Activated CD8-positive, alpha-beta memory T cell treated with anti-CD3 and anti-CD28 coated beads for 36 hours (primary cell): ENCODE results near the gene LAMTOR4. TPM values are rescaled to one million over a fixed set of nuclear protein-coding genes. Genes with fewer than 3 reads are reported as not detected.

Experiments used
- CTCF ChIA-PET: fragments of 350-600 bp; sonication (Branson Sonifier 250); formaldehyde crosslinking; loops from one replicate; lab custom pipeline; 2021; ENCODE audit warnings: antibody characterized with exemption; lab: Charles Lee
- POLR2A ChIA-PET: fragments of 350-600 bp; sonication (Branson Sonifier 250); formaldehyde crosslinking; loops from one replicate; lab custom pipeline; 2021; ENCODE audit warnings: antibody characterized with exemption; lab: Charles Lee
- total RNA-seq, 2 experiments: library from RNA; stranded (reverse); gene quantifications; one replicate each; pipeline ENCODE4 v1.2.3, GENCODE V29; 2021

The LAMTOR4 gene
- 100 to 1,000 TPM; 117 to 120 TPM for total RNA-seq

- POLR2A ChIA-PET = interaction anchor here (0.6 to 1.2 kb wide), 9 partner anchors 8 to 755 kb away, joined by 3 to 6 read pairs (median 3); partner anchors contain the start of gene MBLAC1
- CTCF ChIA-PET = interaction anchor here (0.5 to 1.2 kb wide), 5 partner anchors 15 to 159 kb away, joined by 3 to 5 read pairs (median 5); no protein-coding TSS in a partner anchor
Observed at GRCh38 chr7:100148559-100149328, at the start of gene LAMTOR4. TSS of gene LAMTOR4 (plus strand) at chr7:100148918. CDS start at chr7:100148973, 55 bp downstream.

- ChIA-PET CTCF (interaction anchor here (0.9 to 1.3 kb wide), 4 partner anchors 13 to 182 kb away, joined by 3 to 5 read pairs (median 4); partner anchors contain the start of gene LAMTOR4), POLR2A (interaction anchor here (3.3 kb wide), 1 partner anchor 9 kb away, joined by 45 read pairs; the partner anchor contains the start of gene COPS6)
Observed at GRCh38 chr7:100099452-100099851, 49.3 kb upstream of the LAMTOR4 start.

- ChIA-PET CTCF (interaction anchor here (0.9 to 2.7 kb wide), 5 partner anchors 18 to 51 kb away, joined by 3 to 11 read pairs (median 5); partner anchors contain the start of genes LAMTOR4 and ZSCAN21), POLR2A (interaction anchor here (0.6 to 3.3 kb wide), 9 partner anchors 10 to 296 kb away, joined by 3 to 45 read pairs (median 9); partner anchors contain the start of genes COPS6 and MBLAC1)
Observed at GRCh38 chr7:100100420-100101015, 48.2 kb upstream of the LAMTOR4 start.

GRCh38 chr7:100101016-100101862 lies 47.5 kb upstream of the LAMTOR4 start, which contains the start of the genes AP4M1 and MCM7:
TSS of gene AP4M1 (plus strand) at chr7:100101643. CDS start at chr7:100101715, 72 bp downstream.
TSS of gene MCM7 (minus strand) at chr7:100101397. CDS start at chr7:100101294, 103 bp downstream.
- POLR2A ChIA-PET = interaction anchor here (0.6 to 3.3 kb wide), 8 partner anchors 10 to 295 kb away, joined by 3 to 45 read pairs (median 6); partner anchors contain the start of genes COPS6 and MBLAC1
- CTCF ChIA-PET = interaction anchor here (0.9 to 2.7 kb wide), 8 partner anchors 11 to 88 kb away, joined by 3 to 11 read pairs (median 4); no protein-coding TSS in a partner anchor

- CTCF ChIA-PET = interaction anchor here (1.1 to 1.4 kb wide), 3 partner anchors 20 to 28 kb away, joined by 3 to 6 read pairs (median 4); partner anchors contain the start of gene MBLAC1
- POLR2A ChIA-PET = interaction anchor here (1.0 to 3.0 kb wide), 2 partner anchors 23 to 52 kb away, joined by 3 to 14 read pairs; partner anchors contain the start of gene MBLAC1
Observed at GRCh38 chr7:100102950-100103840, 45.5 kb upstream of the LAMTOR4 start.

- ChIA-PET CTCF (no interaction called here), POLR2A (no interaction called here)
Observed at GRCh38 chr7:100105534-100105933, 43.2 kb upstream of the LAMTOR4 start.

GRCh38 chr7:100106633-100107032 lies 42.1 kb upstream of the LAMTOR4 start:
- CTCF ChIA-PET = no interaction called here
- POLR2A ChIA-PET = interaction anchor here (0.6 to 1.2 kb wide), 2 partner anchors 9 to 32 kb away, joined by 3 read pairs; no protein-coding TSS in a partner anchor

GRCh38 chr7:100107125-100107737 lies 41.5 kb upstream of the LAMTOR4 start:
- ChIA-PET CTCF (no interaction called here), POLR2A (interaction anchor here (1.2 kb wide), 1 partner anchor 10 kb away, joined by 3 read pairs; no protein-coding TSS in a partner anchor)

GRCh38 chr7:100107890-100108289 lies 40.8 kb upstream of the LAMTOR4 start:
- CTCF ChIA-PET = no interaction called here
- POLR2A ChIA-PET = no interaction called here

- CTCF ChIA-PET = interaction anchor here (0.7 kb wide), 1 partner anchor 694 kb away, joined by 3 read pairs; no protein-coding TSS in a partner anchor
- POLR2A ChIA-PET = no interaction called here
Observed at GRCh38 chr7:100109521-100110163, 39.1 kb upstream of the LAMTOR4 start.

- CTCF ChIA-PET = no interaction called here
Observed at GRCh38 chr7:100111156-100111555, 37.6 kb upstream of the LAMTOR4 start.

GRCh38 chr7:100111914-100112313 lies 36.8 kb upstream of the LAMTOR4 start:
- ChIA-PET POLR2A (interaction anchor here (1.1 kb wide), 1 partner anchor 22 kb away, joined by 3 read pairs; no protein-coding TSS in a partner anchor), CTCF (interaction anchor here (0.7 kb wide), 1 partner anchor 10 kb away, joined by 4 read pairs; the partner anchor contains the start of gene AP4M1)

More at GRCh38 chr7:100111156-100111555, 37.6 kb upstream of the LAMTOR4 start:
- POLR2A ChIA-PET = interaction anchor here (1.1 kb wide), 1 partner anchor 21 kb away, joined by 3 read pairs; no protein-coding TSS in a partner anchor

GRCh38 chr7:100115026-100115425 lies 33.7 kb upstream of the LAMTOR4 start:
- CTCF ChIA-PET = interaction anchor here (0.6 kb wide), 1 partner anchor 27 kb away, joined by 5 read pairs; no protein-coding TSS in a partner anchor
- POLR2A ChIA-PET = no interaction called here

GRCh38 chr7:100118388-100119071 lies 30.2 kb upstream of the LAMTOR4 start:
- POLR2A ChIA-PET = interaction anchor here (0.7 kb wide), 1 partner anchor 29 kb away, joined by 11 read pairs; no protein-coding TSS in a partner anchor
- CTCF ChIA-PET = no interaction called here
